ENCODE results near the gene USP24.

USP24 gene

DNA sequence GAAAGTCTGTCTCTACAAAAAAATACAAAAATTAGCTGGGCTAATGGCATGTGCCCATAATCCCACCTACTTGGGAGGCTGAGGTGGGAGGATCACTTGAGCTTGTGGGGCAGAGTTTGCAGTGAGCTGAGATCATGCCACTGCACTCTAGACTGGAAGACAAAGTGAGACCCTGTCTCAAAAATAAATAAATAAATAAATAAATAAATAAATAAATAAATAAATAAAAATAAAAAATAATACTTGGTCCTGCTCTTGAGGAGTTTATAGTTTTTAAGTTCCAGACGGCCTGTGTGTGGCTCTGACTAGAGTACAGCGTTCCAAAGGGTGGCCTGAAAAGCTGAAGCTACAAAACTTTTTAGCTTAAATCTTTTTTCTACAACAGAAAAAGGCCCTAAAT is 140.7 kb downstream of the USP24 start:
- DNase-seq (ENCODE audit: low read depth, low spot score) = no peak

GRCh38 chr1:55073187-55073916 is 141.8 kb downstream of the USP24 start:
- no peak for DNase-seq (ENCODE audit: low read depth, low spot score)
- no peak overlapping the region for H3K27ac ChIP-seq

More for the DNA sequence above, 140.7 kb downstream of the USP24 start:
- no peak overlapping the region for H3K27ac ChIP-seq

DNA sequence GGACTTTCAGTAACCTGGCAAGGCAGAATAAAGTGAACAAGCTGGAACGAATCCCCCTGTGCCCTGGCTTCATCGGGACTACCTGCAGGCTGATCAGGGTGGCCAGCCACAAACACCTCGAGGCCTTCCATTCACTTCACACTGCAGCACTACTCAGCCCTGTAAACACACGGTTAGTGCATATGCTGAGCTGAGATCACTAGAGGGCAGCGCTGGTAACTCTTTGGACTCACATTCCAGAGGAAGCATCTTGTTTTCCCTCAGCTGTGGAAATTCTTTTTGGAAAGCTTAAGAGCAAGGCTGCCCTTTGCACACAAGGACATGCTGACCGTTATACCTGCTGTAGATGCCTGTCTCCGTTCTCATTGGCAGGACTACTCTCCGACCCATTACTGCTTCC is 143.7 kb downstream of the USP24 start:
- no peak for DNase-seq (ENCODE audit: low read depth, low spot score)

GRCh38 chr1:55070293-55071164 is 144.6 kb downstream of the USP24 start:
- no peak for DNase-seq (ENCODE audit: low read depth, low spot score)
- no peak overlapping the region for H3K27ac ChIP-seq

More for the DNA sequence above, 143.7 kb downstream of the USP24 start:
- no peak overlapping the region for H3K27ac ChIP-seq

- DNase-seq (ENCODE audit: low read depth, low spot score) = no peak
- H3K27ac ChIP-seq = no peak overlapping the region
Measured at GRCh38 chr1:55069280-55069679, 145.9 kb downstream of the USP24 start.

DNA sequence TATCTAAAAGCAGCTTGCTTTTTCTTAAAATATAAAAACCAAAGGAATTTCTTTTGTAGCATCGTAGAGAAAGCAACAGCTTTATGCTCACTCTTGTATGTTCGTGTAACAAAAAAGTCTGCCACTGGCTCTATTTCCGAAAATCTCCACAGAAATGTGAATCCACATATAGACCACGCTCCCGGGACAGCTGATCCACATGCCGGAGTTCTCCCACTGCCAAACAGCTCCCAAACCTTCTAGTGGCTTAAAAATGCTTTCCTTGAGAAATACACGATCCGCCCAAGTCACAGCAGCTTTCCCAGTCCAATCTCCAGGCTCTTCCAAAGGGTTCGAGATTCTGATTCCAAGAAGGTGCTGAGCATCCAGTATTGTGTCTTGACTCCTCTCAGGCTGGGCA is 146.5 kb downstream of the USP24 start:
- no peak for DNase-seq (ENCODE audit: low read depth, low spot score)
- H3K27ac ChIP-seq = no peak overlapping the region

- H3K27ac ChIP-seq = no peak overlapping the region
Measured at GRCh38 chr1:55067914-55068313, 147.2 kb downstream of the USP24 start.

DNA sequence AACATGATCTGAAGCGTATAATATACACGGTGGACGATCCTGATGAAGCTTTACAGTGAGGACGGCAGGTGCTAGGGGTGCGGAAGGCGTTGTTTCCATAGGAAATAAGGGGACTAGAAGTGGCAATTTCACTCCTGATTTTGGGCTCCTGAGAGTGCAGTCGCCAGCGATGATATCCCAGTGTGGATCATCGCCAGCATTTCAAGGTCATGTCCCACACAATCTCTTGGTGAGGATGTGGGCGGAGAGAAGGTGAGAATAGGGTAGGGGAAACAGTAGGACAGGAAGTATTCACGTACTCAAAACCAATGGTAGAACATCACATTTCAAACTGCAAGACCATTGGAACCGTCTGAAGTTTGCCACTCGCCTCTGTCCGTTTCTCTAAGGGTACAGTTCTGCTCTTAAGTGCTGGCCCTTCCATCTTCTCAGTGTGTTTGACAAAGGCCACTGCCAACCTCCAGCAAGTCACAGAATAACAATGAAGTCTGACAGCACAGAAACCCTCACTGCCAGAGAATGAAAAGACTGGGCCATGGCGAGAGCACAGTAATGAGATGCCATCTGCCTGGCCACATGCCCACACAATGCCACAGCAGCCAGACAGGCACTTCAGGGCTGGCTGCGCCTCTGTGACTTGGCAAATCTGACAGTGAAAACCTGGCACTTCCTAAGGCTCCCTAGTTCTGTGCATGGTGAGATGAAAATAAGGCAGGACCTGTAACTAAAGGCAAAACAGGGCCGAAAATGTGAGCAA is 148.0 kb downstream of the USP24 start:
- H3K27ac ChIP-seq = no peak overlapping the region
- no peak for DNase-seq (ENCODE audit: low read depth, low spot score)

More at GRCh38 chr1:55067914-55068313, 147.2 kb downstream of the USP24 start:
- DNase-seq (ENCODE audit: low read depth, low spot score) = no peak

DNA sequence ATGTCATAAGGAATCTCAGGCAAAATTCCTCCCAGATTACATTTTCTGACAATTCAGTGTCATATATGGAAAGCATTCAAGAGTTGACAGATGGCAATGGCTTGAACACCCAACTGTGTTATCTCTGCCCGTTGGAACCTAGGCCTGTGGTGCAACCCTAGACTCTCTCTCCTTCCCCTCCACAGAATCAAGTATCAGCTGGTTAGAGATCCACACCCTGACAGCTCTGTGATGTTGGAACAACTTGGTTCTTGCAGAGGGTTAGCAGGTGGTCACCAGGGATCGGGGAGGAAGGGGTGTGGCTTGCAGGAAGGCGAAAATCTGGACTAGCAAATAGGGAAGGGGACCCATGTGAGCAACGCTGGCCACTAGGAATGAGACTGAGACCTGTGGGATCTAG is 149.5 kb downstream of the USP24 start:
- no peak for DNase-seq (ENCODE audit: low read depth, low spot score)

DNA sequence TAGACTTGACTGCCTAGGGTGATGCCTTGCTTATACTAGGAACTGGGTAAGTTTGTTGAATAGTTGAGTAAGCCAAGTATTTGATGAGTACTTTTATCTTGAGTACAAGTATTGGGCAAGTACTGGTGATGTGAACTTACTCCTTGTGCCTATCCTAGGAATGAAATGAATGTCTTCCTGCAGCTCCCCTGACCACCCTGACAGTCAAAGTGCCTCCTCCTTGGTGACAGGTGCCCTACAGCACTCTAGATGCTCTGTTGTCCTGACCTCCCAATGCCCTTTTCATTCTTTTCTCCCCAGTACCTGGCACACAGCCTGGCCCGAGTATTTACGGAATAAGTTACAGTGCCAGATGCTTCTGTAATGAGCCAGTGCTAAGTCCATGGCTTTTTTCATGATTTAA is 150.3 kb downstream of the USP24 start:
- DNase-seq (ENCODE audit: low read depth, low spot score) = no peak
- H3K27ac ChIP-seq = peak overlapping the region; percentile 19

More for the DNA sequence above, 149.5 kb downstream of the USP24 start:
- no peak overlapping the region for H3K27ac ChIP-seq

- no peak for DNase-seq (ENCODE audit: low read depth, low spot score)
- H3K27ac ChIP-seq = peak overlapping the region; percentile 19
Measured at GRCh38 chr1:55064071-55064581, 151.0 kb downstream of the USP24 start.

DNA sequence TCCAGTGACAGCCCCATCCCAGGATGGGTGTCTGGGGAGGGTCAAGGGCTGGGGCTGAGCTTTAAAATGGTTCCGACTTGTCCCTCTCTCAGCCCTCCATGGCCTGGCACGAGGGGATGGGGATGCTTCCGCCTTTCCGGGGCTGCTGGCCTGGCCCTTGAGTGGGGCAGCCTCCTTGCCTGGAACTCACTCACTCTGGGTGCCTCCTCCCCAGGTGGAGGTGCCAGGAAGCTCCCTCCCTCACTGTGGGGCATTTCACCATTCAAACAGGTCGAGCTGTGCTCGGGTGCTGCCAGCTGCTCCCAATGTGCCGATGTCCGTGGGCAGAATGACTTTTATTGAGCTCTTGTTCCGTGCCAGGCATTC is 151.6 kb downstream of the USP24 start:
- no peak overlapping the region for H3K27ac ChIP-seq
- no peak for DNase-seq (ENCODE audit: low read depth, low spot score)

GRCh38 chr1:55062801-55063576 is 152.2 kb downstream of the USP24 start:
- no peak for DNase-seq (ENCODE audit: low read depth, low spot score)
- H3K27ac ChIP-seq = no peak overlapping the region

- DNase-seq (ENCODE audit: low read depth, low spot score) = no peak
- H3K27ac ChIP-seq = no peak overlapping the region
Measured at GRCh38 chr1:55061706-55062321, 153.3 kb downstream of the USP24 start.

- no peak overlapping the region for H3K27ac ChIP-seq
- no peak for DNase-seq (ENCODE audit: low read depth, low spot score)
Measured at GRCh38 chr1:55061000-55061705, 154.0 kb downstream of the USP24 start.

- H3K27ac ChIP-seq = peak overlapping the region; percentile 19
- no peak for DNase-seq (ENCODE audit: low read depth, low spot score)
Measured at GRCh38 chr1:55060133-55060999, 154.8 kb downstream of the USP24 start.

- DNase-seq (ENCODE audit: low read depth, low spot score) = no peak
- peak overlapping the region; percentile 19 for H3K27ac ChIP-seq
Measured at GRCh38 chr1:55059302-55060132, 155.6 kb downstream of the USP24 start.
